H9 (cell line): ENCODE results near the gene SLC35F3. TPM values are rescaled to one million over a fixed set of nuclear protein-coding genes. Genes with fewer than 3 reads are reported as not detected.

Source experiments
- DNase-seq: peaks from one replicate; pipeline ENCODE4 v3.0.0-alpha.2; 2017
- H2AFZ ChIP-seq: one replicate; pipeline ENCODE4 v1.6.1; 2013; ENCODE audit warnings: mild to moderate bottlenecking, low read length, control low read depth, moderate library complexity
- H2AK5ac ChIP-seq: 2 replicates; pipeline ENCODE4 v1.6.1; 2013; ENCODE audit warnings: low read length, control low read depth, mixed read lengths; ENCODE audit not compliant: insufficient read length
- H2BK120ac ChIP-seq: one replicate; pipeline ENCODE4 v1.6.1; 2013; ENCODE audit warnings: low read depth, mild to moderate bottlenecking, low read length, control low read depth, inconsistent platforms; ENCODE audit not compliant: poor library complexity, severe bottlenecking
- H2BK12ac ChIP-seq: 2 replicates; pipeline ENCODE4 v1.6.1; 2013; ENCODE audit warnings: low read length, control low read depth, mixed read lengths, low read depth; ENCODE audit not compliant: insufficient read length
- H2BK15ac ChIP-seq: 2 replicates; pipeline ENCODE4 v1.6.1; 2013; ENCODE audit warnings: low read depth, low read length, control low read depth
- H2BK20ac ChIP-seq: one replicate; pipeline ENCODE4 v1.6.1; 2013; ENCODE audit warnings: low read depth, mild to moderate bottlenecking, low read length, control low read depth, inconsistent platforms; ENCODE audit not compliant: poor library complexity, severe bottlenecking
- H2BK5ac ChIP-seq: 2 replicates; pipeline ENCODE4 v1.6.1; 2013; ENCODE audit warnings: low read length, control low read depth, mixed read lengths; ENCODE audit not compliant: insufficient read length
- H3K14ac ChIP-seq: 2 replicates; pipeline ENCODE4 v1.6.1; 2013; ENCODE audit warnings: low read length, control low read depth; ENCODE audit not compliant: insufficient read depth
- H3K18ac ChIP-seq: 2 replicates; pipeline ENCODE4 v1.6.1; 2013; ENCODE audit warnings: low read depth, mild to moderate bottlenecking, mixed read lengths, low read length, control low read depth; ENCODE audit not compliant: insufficient read length
- H3K23ac ChIP-seq: 2 replicates; pipeline ENCODE4 v1.6.1; 2013; ENCODE audit warnings: low read length, control low read depth, mixed read lengths, low read depth; ENCODE audit not compliant: insufficient read length
- H3K23me2 ChIP-seq: 2 replicates; pipeline ENCODE4 v1.6.1; 2013; ENCODE audit warnings: low read depth, mild to moderate bottlenecking, mixed read lengths, low read length, control low read depth; ENCODE audit not compliant: insufficient read length, poor library complexity, severe bottlenecking
- H3K27ac ChIP-seq: 2 replicates; pipeline ENCODE4 v1.5.1; 2013; ENCODE audit warnings: low read length, control low read depth, mixed read lengths, low read depth; ENCODE audit not compliant: insufficient read length
- H3K27me3 ChIP-seq: 2 replicates; pipeline ENCODE4 v1.6.1; 2013; ENCODE audit warnings: low read length, control low read depth, inconsistent platforms; ENCODE audit not compliant: insufficient read depth
- H3K4ac ChIP-seq: 2 replicates; pipeline ENCODE4 v1.6.1; 2013; ENCODE audit warnings: low read depth, mild to moderate bottlenecking, control low read depth, inconsistent platforms, low read length, moderate library complexity
- H3K4me1 ChIP-seq: 2 replicates; pipeline ENCODE4 v1.6.1; 2013; ENCODE audit warnings: low read length, control low read depth, inconsistent platforms; ENCODE audit not compliant: insufficient read depth
- H3K4me2 ChIP-seq: 2 replicates; pipeline ENCODE4 v1.6.1; 2013; ENCODE audit warnings: low read length, control low read depth, mixed read lengths; ENCODE audit not compliant: insufficient read length, insufficient read depth
- H3K56ac ChIP-seq: 2 replicates; pipeline ENCODE4 v1.6.1; 2013; ENCODE audit warnings: low read depth, mild to moderate bottlenecking, mixed read lengths, low read length, control low read depth; ENCODE audit not compliant: insufficient read length
- H3K79me1 ChIP-seq: 2 replicates; pipeline ENCODE4 v1.6.1; 2013; ENCODE audit warnings: low read depth, mild to moderate bottlenecking, moderate library complexity, low read length, control low read depth, inconsistent platforms; ENCODE audit not compliant: insufficient read depth, poor library complexity, severe bottlenecking
- H3K79me2 ChIP-seq: 2 replicates; pipeline ENCODE4 v1.6.1; 2013; ENCODE audit warnings: low read length, control low read depth, inconsistent platforms; ENCODE audit not compliant: insufficient read depth
- H3K9ac ChIP-seq: 2 replicates; pipeline ENCODE4 v1.6.1; 2013; ENCODE audit warnings: low read length, control low read depth, mixed read lengths; ENCODE audit not compliant: insufficient read length; ENCODE audit errors: extremely low read depth
- H3K9me3 ChIP-seq: one replicate; pipeline ENCODE4 v1.6.1; 2013; ENCODE audit warnings: low read depth, low read length, inconsistent platforms; ENCODE audit not compliant: control insufficient read depth
- H3T11ph ChIP-seq: one replicate; pipeline ENCODE4 v1.6.1; 2013; ENCODE audit warnings: mild to moderate bottlenecking, low read length, control low read depth, inconsistent platforms
- H4K20me1 ChIP-seq: one replicate; pipeline ENCODE4 v1.6.1; 2013; ENCODE audit not compliant: control insufficient read depth, insufficient read length, insufficient read depth
- H4K5ac ChIP-seq: 2 replicates; pipeline ENCODE4 v1.6.1; 2013; ENCODE audit warnings: low read depth, mild to moderate bottlenecking, mixed read lengths, low read length, control low read depth; ENCODE audit not compliant: insufficient read length
- H4K8ac ChIP-seq: replicated peaks from 2 replicates; pipeline ENCODE4 v1.6.1; 2013; ENCODE audit warnings: low read length, control low read depth, mixed read lengths, low read depth; ENCODE audit not compliant: insufficient read length
- H4K91ac ChIP-seq: 2 replicates; pipeline ENCODE4 v1.6.1; 2013; ENCODE audit warnings: low read depth, mild to moderate bottlenecking, moderate library complexity, mixed read lengths, low read length, control low read depth; ENCODE audit not compliant: insufficient read length
- H3K27ac Mint-ChIP-seq, 3 experiments: 2 replicates in 2 of 3; 3 replicates in 1 of 3; pipeline ENCODE4 v1.8.0; 2020 to 2021; ENCODE audit warnings: mixed read lengths in 3 of 3, mild to moderate bottlenecking in 1 of 3, moderate library complexity in 1 of 3
- H3K27me3 Mint-ChIP-seq: 2 replicates; pipeline ENCODE4 v1.8.0; 2021; ENCODE audit warnings: low read depth, mild to moderate bottlenecking, moderate library complexity, mixed read lengths
- H3K36me3 Mint-ChIP-seq, 3 experiments: 2 replicates in 2 of 3; 3 replicates in 1 of 3; pipeline ENCODE4 v1.8.0; 2020 to 2021; ENCODE audit warnings: low read depth in 3 of 3, mixed read lengths in 3 of 3; ENCODE audit not compliant: insufficient read depth in 1 of 3
- H3K4me1 Mint-ChIP-seq, 2 experiments: 2 replicates each; pipeline ENCODE4 v1.8.0; 2020; ENCODE audit warnings: mixed read lengths in 2 of 2
- H3K4me3 Mint-ChIP-seq, 2 experiments: 2 replicates in 1 of 2; 3 replicates in 1 of 2; pipeline ENCODE4 v1.8.0; 2020 to 2021; ENCODE audit warnings: mild to moderate bottlenecking in 2 of 2, mixed read lengths in 2 of 2, moderate library complexity in 1 of 2
- H3K9me3 Mint-ChIP-seq, 2 experiments: 2 replicates in 1 of 2; 3 replicates in 1 of 2; pipeline ENCODE4 v1.8.0; 2020; ENCODE audit warnings: mild to moderate bottlenecking in 2 of 2, mixed read lengths in 2 of 2, moderate library complexity in 1 of 2
- CTCF ChIP-seq: fragments of 200-600 bp; sonication (generic); conservative IDR thresholded peaks from 3 replicates; pipeline ENCODE4 v1.8.0; 2021; ENCODE audit warnings: antibody characterized with exemption, mild to moderate bottlenecking
- WGBS: extraction: QIAGEN DNeasy Blood & Tissue Kit; methylation state at CpG from one replicate; pipeline ENCODE4 v1.1.7; 2013; ENCODE audit warnings: missing lambda C conversion rate, low lambda C conversion rate, mixed read lengths; ENCODE audit not compliant: insufficient read length; ENCODE audit errors: extremely low coverage; 5-methylcytosine and 5-hydroxymethylcytosine counted together
- total RNA-seq: library from RNA; stranded (reverse); gene quantifications from 2 replicates; pipeline ENCODE4 v1.2.1, GENCODE V29; 2021

The SLC35F3 gene
- total RNA-seq, 1 experiment from 2014 or later: 0.81 TPM

DNA sequence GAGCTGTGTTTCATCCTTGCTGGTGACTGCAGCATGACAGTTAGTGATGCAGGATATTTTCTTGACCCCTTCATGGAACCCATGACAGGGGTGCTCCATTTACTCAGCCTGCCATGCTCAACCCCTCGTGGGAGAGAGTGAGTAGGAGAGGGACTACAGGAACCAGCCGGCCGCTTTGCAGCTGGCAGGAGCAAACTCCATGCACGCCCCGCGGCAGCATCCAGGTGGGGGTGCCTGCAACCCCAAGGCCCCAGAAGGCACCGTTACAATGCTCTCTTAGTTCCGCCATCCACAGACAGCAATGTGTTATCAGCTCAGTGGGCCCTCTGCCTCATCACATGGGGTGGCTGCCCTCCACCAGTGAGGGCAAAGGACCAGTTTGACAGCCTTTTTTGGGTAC is 135.1 kb downstream of the SLC35F3 start:
- Histone ChIP-seq H2BK12ac (no peak overlapping the region), H4K5ac (no peak overlapping the region), H3K23ac (no peak overlapping the region), H3K9me3 (no peaks in the 10 kb centered on the region), H4K20me1 (no peaks in the 10 kb centered on the region), H3K23me2 (no peaks in the 10 kb centered on the region), H2BK5ac (no peak overlapping the region), H2BK120ac (no peak overlapping the region), H3K4ac (no peak overlapping the region), H3K4me2 (no peak overlapping the region), H2AFZ (no peak overlapping the region), H3K4me1 (no peaks in the 10 kb centered on the region), H3K14ac (no peak overlapping the region), H4K91ac (no peak overlapping the region), H4K8ac (no peak overlapping the region), H2BK20ac (no peak overlapping the region), H2AK5ac (no peak overlapping the region), H3K27me3 (no peaks in the 10 kb centered on the region), H3K79me1 (no peaks in the 10 kb centered on the region), H3K18ac (no peak overlapping the region), H3K9ac (no peak overlapping the region), H3K27ac (no peak overlapping the region), H2BK15ac (no peak overlapping the region), H3T11ph (no peak overlapping the region), H3K56ac (no peak overlapping the region), H3K79me2 (no peaks in the 10 kb centered on the region)
- H3K4me1 Mint-ChIP-seq: no peaks in the 10 kb centered on the region
- no peak overlapping the region for H3K27ac Mint-ChIP-seq
- no CpG with 5 or more reads among the region's 8 CpGs for WGBS
- H3K9me3 Mint-ChIP-seq: peaks cover 1 to 6% of the 10 kb centered on the region in 2 experiments; a peak in 3 of 5 replicates
- no peak overlapping the region for H3K4me3 Mint-ChIP-seq
- peaks cover 0 to 3% (median 0%) of the 10 kb centered on the region in 3 experiments; a peak in 1 of 7 replicates for H3K36me3 Mint-ChIP-seq
- peaks cover 3% of the 10 kb centered on the region; the same call in 1 of the 2 replicates for H3K27me3 Mint-ChIP-seq
- no peak for DNase-seq
- no peak for TF ChIP-seq CTCF
